ENCODE results near the gene GATD1.

Gene GATD1

GRCh38 chr11:794766-795633 lies 17.7 kb upstream of the GATD1 start:
- DNase-seq, result no peak

GRCh38 chr11:794013-794765 lies 16.9 kb upstream of the GATD1 start:
- DNase-seq, result no peak

DNA sequence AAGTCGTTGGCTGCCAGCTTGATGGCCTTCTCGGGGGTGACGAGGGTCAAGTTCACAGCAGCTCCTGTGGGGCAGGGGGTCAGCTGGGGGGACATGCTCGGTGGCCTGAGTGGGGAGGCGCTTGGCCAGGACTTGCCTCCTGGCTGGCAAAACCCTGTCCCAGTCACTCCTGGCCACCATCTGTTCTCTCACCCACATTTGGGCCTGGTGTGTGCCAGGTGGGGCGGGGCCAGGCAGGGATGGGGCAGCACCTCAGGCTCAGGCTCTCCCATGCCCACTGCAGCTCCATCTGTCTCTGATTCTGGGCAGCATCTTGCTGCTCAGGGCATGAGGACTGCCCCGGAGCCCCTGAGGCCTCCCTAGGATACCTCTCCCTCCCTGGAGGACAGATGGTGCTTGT lies 16.3 kb upstream of the GATD1 start:
- no peak for DNase-seq

DNA sequence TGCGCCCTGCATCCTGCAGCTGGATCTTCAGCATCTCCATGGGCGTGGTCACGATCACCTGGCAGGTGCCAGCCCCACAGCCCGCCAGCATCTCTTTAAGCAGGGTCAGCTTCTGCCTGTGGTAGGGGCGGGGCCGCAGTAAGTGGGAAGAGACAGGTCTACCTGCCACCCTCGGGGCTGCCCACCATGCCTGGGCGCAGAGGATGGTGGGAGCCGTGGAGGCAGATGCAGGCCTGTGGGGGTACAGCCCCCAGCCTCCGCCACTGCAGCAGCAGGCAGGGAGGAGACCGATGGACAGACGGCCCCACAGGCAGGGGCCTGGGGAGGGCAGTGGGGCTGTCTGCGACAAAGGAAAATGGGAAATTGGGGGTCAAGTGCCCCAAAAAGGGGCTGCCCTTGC lies 15.6 kb upstream of the GATD1 start:
- DNase-seq, result no peak

DNA sequence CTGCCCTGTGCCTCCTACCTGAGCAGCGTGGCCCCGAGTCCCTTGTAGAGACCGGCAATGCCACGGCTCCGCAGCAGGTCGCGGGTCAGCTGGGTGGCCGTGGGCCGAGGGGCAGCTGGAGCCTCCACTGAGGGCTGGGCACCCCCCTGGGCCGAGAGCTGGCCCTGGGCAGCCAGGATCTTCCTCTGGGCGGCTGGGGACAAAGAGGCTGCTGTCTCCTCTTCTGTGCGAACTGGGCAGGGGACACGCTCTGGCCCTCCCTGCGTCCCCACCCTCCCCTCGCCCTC lies 15.2 kb upstream of the GATD1 start:
- DNase-seq, result no peak

DNA sequence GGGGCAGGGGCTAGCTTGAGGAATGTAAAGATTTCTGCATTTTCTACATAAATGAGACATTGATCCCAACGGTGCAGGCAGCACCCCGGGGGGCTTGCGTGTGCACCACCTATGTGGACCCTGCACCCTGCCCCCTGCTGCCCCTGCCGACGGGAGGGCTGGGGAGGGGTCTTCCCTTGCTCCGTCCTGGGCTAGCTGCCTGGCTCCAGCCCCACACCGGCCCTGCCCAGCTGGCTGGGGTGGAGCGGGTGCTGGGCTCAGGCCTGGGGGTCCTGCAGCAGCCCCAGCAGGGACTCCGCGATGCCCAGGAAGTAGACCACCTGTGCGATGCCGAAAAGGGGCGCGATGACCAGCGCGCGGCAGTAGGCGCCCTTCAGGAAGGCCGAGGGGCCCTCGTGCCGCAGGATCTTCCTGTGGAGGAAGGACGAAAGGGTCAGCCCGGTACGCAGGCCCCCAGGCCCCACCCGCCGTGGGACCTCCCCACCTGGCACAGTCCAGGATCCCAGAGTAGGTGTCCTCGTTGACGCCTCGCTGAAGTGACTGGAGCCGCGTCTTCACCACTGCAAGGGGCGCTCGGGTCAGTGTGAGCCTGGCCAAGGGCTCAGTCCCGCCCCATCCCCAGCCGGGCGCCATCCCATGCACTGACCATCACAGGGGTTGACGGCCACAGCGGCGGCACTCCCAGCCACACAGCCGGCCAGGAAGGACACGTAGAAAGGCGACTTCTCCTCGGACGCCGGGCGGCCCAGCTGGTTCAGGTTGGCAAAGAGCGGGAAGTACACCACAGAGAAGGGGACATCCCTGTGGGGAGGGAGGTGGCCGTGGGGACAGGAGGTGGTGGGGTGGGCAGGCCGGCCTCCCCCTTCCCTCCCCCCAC lies 14.6 kb upstream of the GATD1 start:
- no peak for DNase-seq

DNA sequence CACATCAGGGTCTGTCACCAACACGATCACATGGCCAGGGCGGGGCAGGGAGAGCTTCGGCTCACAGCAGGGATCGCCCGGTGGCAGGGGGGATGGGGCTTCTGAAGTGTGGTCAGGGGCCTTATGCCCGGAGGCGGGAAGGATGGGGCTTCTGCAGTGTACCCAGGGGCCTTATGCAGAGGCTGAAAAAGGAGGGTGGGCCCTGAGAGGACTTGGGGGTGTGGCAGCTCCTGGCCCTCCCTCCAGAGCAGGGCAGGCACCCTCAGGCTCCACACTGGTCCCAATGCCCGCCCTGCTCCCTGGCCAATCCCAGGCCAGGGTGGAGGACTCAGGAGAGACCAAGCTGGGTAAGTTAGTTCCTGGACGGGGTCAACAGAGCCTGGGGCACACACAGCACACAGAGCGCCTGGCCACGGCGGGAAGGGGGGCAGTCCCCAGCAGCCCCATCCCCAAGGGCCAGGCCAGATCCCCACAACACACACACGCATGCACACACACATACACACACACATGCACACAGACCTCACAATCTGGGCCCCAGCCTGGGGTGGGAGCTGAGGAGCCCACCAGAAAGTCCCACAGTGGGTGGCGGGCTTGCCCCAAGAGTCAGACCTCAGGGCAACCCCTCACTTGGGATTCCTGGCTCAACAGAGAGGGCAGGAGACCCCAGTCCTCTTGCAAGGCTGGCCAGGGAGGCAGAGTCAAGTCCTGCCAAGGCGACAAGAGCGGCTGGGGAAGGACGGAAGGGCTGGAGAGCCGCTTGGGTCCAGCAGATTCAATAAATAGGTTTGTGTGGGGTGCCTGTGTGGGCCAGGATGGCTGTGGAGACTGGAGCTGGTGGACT lies 13.7 kb upstream of the GATD1 start:
- no peak for DNase-seq

DNA sequence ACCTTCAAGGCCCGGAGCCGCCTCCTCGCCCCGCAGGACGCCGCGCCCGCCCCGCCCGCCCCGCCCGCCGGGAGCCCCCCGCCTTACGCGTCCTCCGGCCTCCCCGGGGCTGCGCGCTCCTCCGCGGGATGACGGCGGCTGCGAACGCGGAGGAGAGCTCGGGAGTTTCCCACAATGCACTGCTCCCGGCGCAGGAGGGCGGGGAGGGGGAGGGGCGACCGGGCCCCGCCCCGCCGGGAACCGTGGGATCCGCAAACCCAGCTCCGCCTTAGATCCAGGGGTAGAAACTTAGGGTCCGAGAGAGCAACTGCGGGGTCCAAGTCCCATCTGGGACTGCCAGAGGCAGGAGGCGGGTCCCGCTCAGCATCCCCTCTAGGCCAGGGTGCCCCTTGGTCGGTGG lies 12.7 kb upstream of the GATD1 start, which contains the start of gene CEND1:
CEND1 (minus strand) TSS at position 148 of the 400 bp plus-strand sequence. CDS start 1,514 bp downstream, outside the sequence.
- DNase-seq, result peak; percentile 55 to 74

DNA sequence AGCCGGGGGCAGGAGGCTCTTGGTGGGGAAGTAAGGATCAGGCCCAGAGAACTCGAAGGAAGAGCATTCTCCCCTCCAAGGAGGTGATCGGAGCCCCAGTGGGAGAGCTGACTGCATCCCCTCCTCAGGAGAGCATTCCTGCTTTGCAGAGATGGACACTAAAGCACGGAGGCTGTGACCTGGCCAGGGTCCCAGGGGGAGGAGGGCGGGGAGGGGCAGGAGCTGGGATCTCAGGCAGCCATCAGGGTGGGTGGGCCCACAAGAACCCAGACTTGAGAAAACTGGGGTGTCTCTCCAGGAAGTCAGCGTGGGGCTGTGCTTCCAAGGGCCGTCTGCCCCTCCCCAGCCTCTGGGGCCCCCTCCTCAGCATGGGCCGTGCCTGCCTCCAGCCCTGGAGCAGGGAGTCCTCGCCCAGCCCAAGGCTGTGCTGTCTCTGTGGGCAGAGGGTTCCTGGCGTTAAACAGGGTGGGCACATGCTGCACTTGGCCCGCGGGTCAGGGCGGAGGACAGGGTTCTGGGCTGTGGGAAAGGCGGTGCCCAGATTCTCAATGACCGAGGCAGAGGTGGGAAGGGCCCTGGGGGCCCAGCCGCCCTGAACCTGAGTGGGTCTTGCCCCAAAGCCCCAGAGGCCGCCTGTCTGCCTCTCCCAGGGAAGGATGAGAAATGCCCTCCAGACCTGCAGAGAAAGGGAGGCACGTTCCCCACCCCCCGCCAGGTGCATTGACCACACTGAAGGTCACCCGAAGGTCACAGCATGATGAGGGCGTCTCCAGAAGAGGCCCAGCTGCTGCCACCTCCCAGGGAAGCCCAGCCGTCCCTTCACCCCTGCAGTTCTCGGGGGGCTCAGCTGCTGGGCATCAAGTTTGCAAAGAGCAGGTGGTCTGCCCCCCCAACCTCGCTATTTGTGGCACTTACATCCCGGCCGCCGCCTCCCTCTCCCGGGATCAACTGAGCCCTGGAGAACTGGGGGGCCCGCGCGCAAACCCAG lies 12.0 kb upstream of the GATD1 start:
- no peak for DNase-seq

- DNase-seq, result no peak
Observed at GRCh38 chr11:788009-788640, 10.8 kb upstream of the GATD1 start.

GRCh38 chr11:787084-787675 lies 9.9 kb upstream of the GATD1 start:
- no peak for DNase-seq

DNA sequence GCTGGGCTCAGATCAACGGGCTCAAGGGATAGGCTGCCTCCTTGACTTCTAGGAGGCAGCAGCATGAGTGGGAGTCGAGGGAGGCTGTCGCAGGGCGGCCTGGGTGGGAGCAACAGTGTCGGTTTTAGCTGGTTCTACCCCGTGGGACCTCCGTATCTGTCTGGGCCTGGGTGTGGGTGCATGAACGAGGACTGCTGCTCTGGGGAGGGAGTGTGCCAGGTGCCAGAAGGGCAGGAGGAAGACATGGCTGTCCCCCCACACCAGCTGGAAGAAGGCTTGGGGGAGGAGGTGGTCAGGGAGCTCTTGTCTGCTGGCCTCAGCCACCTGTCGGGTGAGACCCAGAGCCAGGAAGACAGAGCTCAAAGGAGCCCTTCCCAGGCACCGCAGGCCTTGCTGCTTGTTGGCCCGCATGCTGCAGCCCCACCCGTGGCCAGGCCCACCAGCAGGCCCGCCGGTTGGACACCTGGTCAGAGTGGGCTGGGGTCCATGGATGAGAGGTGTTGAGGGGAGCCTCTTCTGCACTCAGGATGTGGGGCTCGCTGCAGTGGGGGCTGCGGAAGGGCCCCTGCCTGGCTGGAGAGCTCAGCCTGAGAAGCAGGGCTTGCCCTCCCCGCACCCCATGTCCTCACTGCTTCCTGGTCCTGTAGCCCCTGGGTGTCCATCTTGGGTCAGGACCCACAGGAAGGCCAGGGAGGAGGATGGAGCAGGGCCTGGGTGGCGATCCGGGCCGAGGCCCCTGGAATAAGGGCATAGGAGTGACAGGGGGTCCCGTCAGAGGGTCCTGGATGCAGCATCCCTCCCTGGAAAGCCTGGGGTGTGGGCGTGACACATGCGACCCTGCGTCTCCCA lies 9.2 kb upstream of the GATD1 start:
- no peak for DNase-seq

DNA sequence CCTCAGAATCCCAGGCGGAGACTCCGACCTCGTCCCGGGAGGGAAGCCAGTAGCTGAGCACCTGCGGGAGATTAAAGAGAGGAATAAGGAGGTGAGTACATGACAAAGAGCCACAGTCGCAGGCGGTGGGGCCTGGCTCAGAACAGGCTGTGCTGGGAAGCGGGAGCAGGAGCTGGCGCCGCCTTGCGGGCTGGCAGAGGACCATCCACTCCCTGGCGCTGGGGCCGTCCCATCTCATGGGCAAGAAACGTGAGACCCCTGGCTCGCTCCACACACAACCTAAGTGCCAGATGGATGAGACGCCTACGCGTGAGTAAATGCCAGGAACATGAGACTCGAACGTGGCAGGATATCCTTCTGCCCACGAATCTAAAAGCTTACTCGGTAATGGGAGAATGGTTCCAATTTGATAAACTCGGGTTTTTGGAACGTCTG lies 6.3 kb upstream of the GATD1 start:
- peak in 1 of 2 donors; percentile 47 for DNase-seq

DNA sequence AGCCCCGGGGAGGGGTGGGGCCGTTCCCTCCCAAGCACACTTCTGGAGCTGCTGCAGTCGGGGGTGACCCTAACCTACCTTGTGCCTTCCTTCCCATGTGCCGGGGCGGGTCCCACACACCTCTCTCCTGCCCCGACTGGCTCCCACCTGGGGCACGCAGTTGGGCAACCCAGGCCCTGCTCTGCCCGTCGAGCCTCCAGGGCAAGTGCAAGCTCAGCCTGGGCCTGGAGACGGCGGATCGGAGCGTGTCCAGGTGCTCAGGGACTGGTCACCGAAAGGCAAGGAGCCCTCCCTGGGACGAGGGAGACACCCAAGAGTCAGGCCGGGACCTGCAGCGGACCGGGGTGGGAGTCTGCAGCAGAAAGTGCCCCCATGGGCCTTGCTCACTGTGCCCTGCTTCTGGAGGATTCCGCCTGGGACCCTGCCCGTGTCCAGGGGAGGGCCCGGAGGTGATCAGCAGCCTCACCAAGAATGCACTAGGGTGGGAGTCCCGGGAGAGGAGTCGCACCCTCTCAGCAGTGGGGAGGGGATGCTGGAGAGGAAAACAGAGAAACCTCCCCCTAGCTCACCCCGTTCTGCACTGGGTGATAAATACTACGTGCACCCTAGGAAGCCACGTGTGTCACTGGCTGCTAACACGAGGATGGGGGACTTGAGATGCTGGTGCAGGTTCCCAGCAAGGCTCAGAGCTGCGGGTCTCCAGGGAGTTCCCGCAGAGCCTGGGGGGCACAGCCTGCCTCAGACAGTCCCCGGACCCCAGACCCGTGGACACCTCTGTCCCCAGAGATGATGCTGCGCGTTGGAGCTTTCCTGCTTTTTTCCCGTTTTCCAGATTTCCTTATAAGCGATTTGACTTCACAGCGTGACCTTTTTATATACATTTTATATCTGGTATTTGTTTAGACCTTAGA lies 5.2 kb upstream of the GATD1 start:
- no peak for DNase-seq

DNA sequence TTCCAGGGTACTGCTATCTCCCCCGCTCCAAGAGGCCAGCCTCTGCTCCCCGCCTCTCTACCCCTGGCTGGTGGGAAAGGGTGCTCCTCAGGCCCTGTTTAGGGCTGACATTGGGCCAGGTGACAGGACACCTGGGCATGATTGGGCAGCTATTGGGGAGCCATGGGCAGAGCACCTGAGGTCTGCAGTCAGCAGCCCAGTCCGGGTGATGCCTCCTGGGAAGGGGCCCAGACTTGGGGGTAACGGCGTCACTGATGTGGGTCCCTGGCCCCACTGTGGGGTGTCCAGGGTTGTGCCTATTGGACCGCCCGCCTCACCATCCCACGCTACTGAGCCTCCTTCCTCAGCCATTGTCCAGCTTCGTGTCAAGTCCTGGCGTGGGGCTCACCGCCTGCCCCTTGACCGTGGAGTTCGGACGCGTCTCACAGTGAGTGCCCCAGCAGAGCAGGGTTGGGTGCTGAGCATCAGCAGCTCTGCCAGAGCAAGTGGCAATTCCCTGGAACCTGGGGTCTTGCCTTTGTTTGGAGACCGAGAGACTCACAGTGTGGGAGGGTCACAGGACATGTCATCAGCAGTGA lies 2.8 kb upstream of the GATD1 start:
- DNase-seq, result no peak

DNA sequence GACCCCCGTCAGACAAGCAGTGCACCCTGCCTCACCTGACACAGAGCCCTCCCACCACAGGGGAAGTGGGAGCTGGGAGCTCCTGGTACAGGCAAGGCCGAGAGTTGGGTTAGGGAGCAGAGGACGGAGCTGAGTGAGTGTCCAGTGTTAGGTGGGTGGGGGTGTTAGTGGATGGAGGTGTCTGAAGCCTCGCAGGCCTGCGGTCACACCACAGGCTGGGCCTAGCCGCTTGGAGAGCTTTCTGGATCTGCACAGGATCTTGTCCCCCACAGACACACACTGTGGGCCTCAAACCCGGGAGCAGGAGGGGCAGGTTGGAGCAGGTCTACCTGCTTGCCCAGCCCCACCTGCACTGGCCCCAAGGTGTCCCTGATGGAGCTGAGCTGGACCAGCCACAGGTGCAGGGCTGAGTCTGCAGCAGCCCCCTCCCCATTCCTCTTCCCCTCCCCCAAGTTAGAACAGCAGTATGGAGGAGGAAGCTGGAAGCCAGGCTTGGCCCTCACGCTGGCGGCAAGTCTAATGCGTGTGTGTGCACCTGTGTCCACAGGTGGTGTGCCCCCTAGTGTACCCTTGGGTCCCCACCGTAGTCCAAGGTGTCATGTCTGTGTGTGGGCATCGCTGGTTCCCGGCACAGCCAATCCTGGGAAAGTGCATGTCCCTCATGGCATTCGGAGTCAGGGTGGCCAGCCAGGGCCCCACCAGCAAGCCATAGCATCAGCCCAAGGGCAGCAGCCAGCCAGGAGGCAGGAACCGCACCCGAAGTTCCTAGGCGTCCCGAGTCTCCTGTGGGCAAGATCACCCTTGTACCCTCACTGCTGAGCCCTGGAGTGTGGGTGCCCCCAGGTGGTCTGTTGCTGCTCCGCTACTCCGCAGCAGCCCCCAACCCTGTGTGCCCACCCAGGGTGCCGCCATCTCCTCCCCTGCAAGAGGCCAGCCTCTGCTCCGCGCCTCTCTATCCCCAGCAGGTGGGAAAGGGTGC lies 2.0 kb upstream of the GATD1 start:
- no peak for DNase-seq
